ENCODE data around the gene CDH24.

CDH24 gene

DNA sequence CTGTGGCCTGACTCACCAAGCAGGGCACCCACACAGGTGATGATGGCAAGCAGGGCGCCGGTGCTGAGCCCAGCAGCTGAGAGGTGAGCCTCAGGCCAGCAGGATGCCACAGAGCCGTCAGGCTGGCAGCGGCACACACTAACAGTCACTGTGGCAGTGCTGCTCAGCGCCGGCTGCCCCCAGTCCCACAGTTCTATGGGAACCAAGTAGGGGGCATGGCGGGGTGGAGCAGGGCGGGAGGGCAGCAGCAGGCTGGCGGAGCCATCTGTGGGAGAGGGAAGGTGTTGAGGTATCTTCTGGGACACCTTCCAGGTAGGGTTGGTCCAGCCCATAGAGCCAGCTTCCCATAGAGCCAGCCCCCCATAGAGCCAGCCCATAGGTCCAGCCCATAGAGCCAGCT lies 8.3 kb downstream of the CDH24 start:
- Histone ChIP-seq H3K27ac (ENCODE audit: low read depth, low read length, poor library complexity, severe bottlenecking) (no peak overlapping the region), H3K9ac (ENCODE audit: low read length) (no peak overlapping the region), H4K20me1 (ENCODE audit: insufficient read depth, low read length) (no peaks in the 10 kb centered on the region), H3K79me2 (ENCODE audit: insufficient read depth, low read length) (no peaks in the 10 kb centered on the region), H3K4me3 (ENCODE audit: low read depth, low read length, poor library complexity, severe bottlenecking) (no peak overlapping the region), H3K36me3 (ENCODE audit: insufficient read depth, low read length) (no peaks in the 10 kb centered on the region), H3K4me1 (ENCODE audit: insufficient read depth, low read length, severe bottlenecking) (no peaks in the 10 kb centered on the region), H3F3A (ENCODE audit: insufficient read depth, low read length) (no peaks in the 10 kb centered on the region), H3K9me3 (ENCODE audit: low read length) (no peaks in the 10 kb centered on the region), H3K27me3 (ENCODE audit: insufficient read depth, low read length) (0 out of 2 replicates have a peak, but pooled peaks cover 7% of the 10 kb centered on the region), H2AFZ (ENCODE audit: low read length) (no peak overlapping the region), H3K9me2 (ENCODE audit: low read depth, low read length) (no peaks in the 10 kb centered on the region), H3K4me2 (ENCODE audit: low read length) (no peak overlapping the region)
- no peak for TF ChIP-seq EZH2 (IDR thresholded peaks at IDR 0.05; ENCODE audit: borderline replicate concordance, low read length)
- TF ChIP-seq, protein P1, sequence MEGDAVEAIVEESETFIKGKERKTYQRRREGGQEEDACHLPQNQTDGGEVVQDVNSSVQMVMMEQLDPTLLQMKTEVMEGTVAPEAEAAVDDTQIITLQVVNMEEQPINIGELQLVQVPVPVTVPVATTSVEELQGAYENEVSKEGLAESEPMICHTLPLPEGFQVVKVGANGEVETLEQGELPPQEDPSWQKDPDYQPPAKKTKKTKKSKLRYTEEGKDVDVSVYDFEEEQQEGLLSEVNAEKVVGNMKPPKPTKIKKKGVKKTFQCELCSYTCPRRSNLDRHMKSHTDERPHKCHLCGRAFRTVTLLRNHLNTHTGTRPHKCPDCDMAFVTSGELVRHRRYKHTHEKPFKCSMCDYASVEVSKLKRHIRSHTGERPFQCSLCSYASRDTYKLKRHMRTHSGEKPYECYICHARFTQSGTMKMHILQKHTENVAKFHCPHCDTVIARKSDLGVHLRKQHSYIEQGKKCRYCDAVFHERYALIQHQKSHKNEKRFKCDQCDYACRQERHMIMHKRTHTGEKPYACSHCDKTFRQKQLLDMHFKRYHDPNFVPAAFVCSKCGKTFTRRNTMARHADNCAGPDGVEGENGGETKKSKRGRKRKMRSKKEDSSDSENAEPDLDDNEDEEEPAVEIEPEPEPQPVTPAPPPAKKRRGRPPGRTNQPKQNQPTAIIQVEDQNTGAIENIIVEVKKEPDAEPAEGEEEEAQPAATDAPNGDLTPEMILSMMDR (IDR thresholded peaks at IDR 0.05; ENCODE audit: low read length) = no peak

DNA sequence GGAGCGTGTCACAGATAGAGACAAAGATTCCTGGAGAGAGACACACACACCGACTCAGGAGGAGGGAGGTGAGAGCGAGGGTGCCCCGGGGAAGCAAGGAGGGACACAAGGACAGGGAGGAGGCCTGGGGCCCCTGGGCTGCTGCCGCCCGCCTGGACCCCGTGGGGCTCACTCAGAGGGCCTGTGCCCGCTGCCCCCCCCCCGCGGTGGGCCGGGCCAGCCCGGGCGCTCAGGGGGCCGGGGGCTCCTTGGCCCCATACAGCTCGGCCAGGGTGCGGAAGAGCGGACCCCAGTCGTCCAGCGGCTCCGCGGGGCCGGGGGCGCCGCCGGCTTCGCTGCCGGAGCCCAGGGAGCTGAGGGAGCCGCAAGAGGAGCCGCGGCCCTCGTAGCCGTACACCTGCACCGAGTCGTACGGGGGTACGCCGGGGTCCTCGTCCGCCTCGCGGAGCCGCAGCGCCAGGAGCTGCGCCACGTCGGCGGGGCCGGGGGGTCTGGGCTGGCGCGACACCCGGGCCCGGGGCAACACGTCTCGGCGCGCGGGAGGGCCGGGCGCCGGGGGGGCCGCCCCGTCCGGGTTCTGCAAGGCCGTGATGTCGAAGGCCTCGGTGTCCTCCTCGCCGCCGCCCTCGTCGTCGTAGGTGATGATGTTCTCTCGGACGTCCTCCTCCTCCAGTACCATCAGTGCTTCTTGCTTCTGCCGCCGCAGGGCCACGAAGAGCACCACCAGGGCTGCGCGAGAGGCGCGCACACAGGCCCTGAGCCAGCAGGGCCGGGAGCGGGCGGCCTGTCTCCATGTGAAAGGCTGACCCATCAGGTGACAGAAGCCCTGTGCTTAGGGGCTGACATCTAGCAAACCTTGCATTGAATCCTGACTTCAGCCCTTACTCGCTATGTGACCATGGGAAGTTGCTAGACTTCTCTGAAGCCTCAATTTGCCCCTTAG lies 9.3 kb downstream of the CDH24 start:
- no peaks in the 10 kb centered on the region for H4K20me1 ChIP-seq (ENCODE audit: insufficient read depth, low read length)
- H3K9me2 ChIP-seq (ENCODE audit: low read depth, low read length) = no peaks in the 10 kb centered on the region
- no peaks in the 10 kb centered on the region for H3K36me3 ChIP-seq (ENCODE audit: insufficient read depth, low read length)
- H3K27ac ChIP-seq (ENCODE audit: low read depth, low read length, poor library complexity, severe bottlenecking) = no peak overlapping the region
- H3K79me2 ChIP-seq (ENCODE audit: insufficient read depth, low read length) = no peaks in the 10 kb centered on the region
- no peaks in the 10 kb centered on the region for H3K9me3 ChIP-seq (ENCODE audit: low read length)
- no peak overlapping the region for H3K4me3 ChIP-seq (ENCODE audit: low read depth, low read length, poor library complexity, severe bottlenecking)
- H3K27me3 ChIP-seq (ENCODE audit: insufficient read depth, low read length) = 0 out of 2 replicates have a peak, but pooled peaks cover 7% of the 10 kb centered on the region
- TF ChIP-seq EZH2 (IDR thresholded peaks at IDR 0.05; ENCODE audit: borderline replicate concordance, low read length) = no peak
- TF ChIP-seq, protein P1 (IDR thresholded peaks at IDR 0.05; ENCODE audit: low read length) = no peak
- H2AFZ ChIP-seq (ENCODE audit: low read length) = no peak overlapping the region
- H3K4me1 ChIP-seq (ENCODE audit: insufficient read depth, low read length, severe bottlenecking) = no peaks in the 10 kb centered on the region
- no peak overlapping the region for H3K9ac ChIP-seq (ENCODE audit: low read length)
- no peak overlapping the region for H3K4me2 ChIP-seq (ENCODE audit: low read length)
- H3F3A ChIP-seq (ENCODE audit: insufficient read depth, low read length) = no peaks in the 10 kb centered on the region

GRCh38 chr14:23047034-23047634 lies 10.2 kb downstream of the CDH24 start:
- Histone ChIP-seq H3K79me2 (ENCODE audit: insufficient read depth, low read length) (no peaks in the 10 kb centered on the region), H3K36me3 (ENCODE audit: insufficient read depth, low read length) (no peaks in the 10 kb centered on the region), H3K27me3 (ENCODE audit: insufficient read depth, low read length) (peaks cover 7% of the 10 kb centered on the region; the same call in 1 of the 2 replicates), H4K20me1 (ENCODE audit: insufficient read depth, low read length) (no peaks in the 10 kb centered on the region), H3K9me3 (ENCODE audit: low read length) (no peaks in the 10 kb centered on the region), H3F3A (ENCODE audit: insufficient read depth, low read length) (no peaks in the 10 kb centered on the region), H3K4me3 (ENCODE audit: low read depth, low read length, poor library complexity, severe bottlenecking) (no peak overlapping the region), H3K4me1 (ENCODE audit: insufficient read depth, low read length, severe bottlenecking) (no peaks in the 10 kb centered on the region), H3K9me2 (ENCODE audit: low read depth, low read length) (no peaks in the 10 kb centered on the region), H3K4me2 (ENCODE audit: low read length) (no peak overlapping the region), H2AFZ (ENCODE audit: low read length) (no peak overlapping the region), H3K27ac (ENCODE audit: low read depth, low read length, poor library complexity, severe bottlenecking) (no peak overlapping the region), H3K9ac (ENCODE audit: low read length) (no peak overlapping the region)
- TF ChIP-seq, protein P1 (IDR thresholded peaks at IDR 0.05; ENCODE audit: low read length) = no peak
- TF ChIP-seq EZH2 (IDR thresholded peaks at IDR 0.05; ENCODE audit: borderline replicate concordance, low read length) = no peak
